ENCODE results near the gene KRT24. TPM values are rescaled to one million over a fixed set of nuclear protein-coding genes. Genes with fewer than 3 reads are reported as not detected.

The KRT24 gene
- polyA plus RNA-seq, 1 donor from 2014 or later: 0.83 TPM

GRCh38 chr17:40686192-40686591, 17.4 kb downstream of the KRT24 start:
- Histone ChIP-seq H3K79me2 (replicated peaks; ENCODE audit: insufficient read depth, low read length) (no peaks in the 10 kb centered on the region), H3F3A (ENCODE audit: insufficient read depth, low read length, poor library complexity, severe bottlenecking) (no peaks in the 10 kb centered on the region), H3K9me2 (ENCODE audit: insufficient read depth, low read length) (no peaks in the 10 kb centered on the region), H4K20me1 (ENCODE audit: insufficient read depth) (no peaks in the 10 kb centered on the region), H2AFZ (ENCODE audit: low read depth, low read length) (no peak overlapping the region), H3K9ac (ENCODE audit: low read length) (no peak overlapping the region), H3K4me2 (ENCODE audit: low read length) (no peak overlapping the region), H3K27ac (ENCODE audit: low read length) (no peak overlapping the region), H3K36me3 (ENCODE audit: insufficient read depth, low read length) (no peaks in the 10 kb centered on the region), H3K9me3 (ENCODE audit: low read length) (no peaks in the 10 kb centered on the region), H3K4me3 (ENCODE audit: low read length) (no peak overlapping the region), H3K27me3 (ENCODE audit: insufficient read depth, low read depth, low read length) (no peaks in the 10 kb centered on the region)
- TF ChIP-seq EP300 (conservative IDR thresholded peaks at IDR 0.05; ENCODE audit: poor library complexity, severe bottlenecking) (no peak), POLR2AphosphoS5 (IDR thresholded peaks at IDR 0.05) (no peak), CTCF (IDR thresholded peaks at IDR 0.05; ENCODE audit: poor library complexity, severe bottlenecking) (no peak), REST (IDR thresholded peaks at IDR 0.05; ENCODE audit: borderline replicate concordance) (no peak), MXI1 (conservative IDR thresholded peaks at IDR 0.05; ENCODE audit: poor library complexity, severe bottlenecking) (no peak), SMC3 (conservative IDR thresholded peaks at IDR 0.05; ENCODE audit: poor library complexity) (no peak), RAD21 (conservative IDR thresholded peaks at IDR 0.05) (no peak), TAF1 (IDR thresholded peaks at IDR 0.05; ENCODE audit: low read depth) (no peak), EZH2 (IDR thresholded peaks at IDR 0.05; ENCODE audit: borderline replicate concordance, insufficient read depth, low read length, poor library complexity, severe bottlenecking) (no peak)

GRCh38 chr17:40680998-40681397, 22.6 kb downstream of the KRT24 start:
- Histone ChIP-seq H3K36me3 (ENCODE audit: insufficient read depth, low read length) (no peaks in the 10 kb centered on the region), H3K27ac (ENCODE audit: low read length) (no peak overlapping the region), H3K9ac (ENCODE audit: low read length) (no peak overlapping the region), H4K20me1 (ENCODE audit: insufficient read depth) (no peaks in the 10 kb centered on the region), H3K4me2 (ENCODE audit: low read length) (no peak overlapping the region), H3K27me3 (ENCODE audit: insufficient read depth, low read depth, low read length) (no peaks in the 10 kb centered on the region), H3K9me3 (ENCODE audit: low read length) (no peaks in the 10 kb centered on the region), H2AFZ (ENCODE audit: low read depth, low read length) (no peak overlapping the region), H3K9me2 (ENCODE audit: insufficient read depth, low read length) (no peaks in the 10 kb centered on the region), H3K4me3 (ENCODE audit: low read length) (no peak overlapping the region), H3F3A (ENCODE audit: insufficient read depth, low read length, poor library complexity, severe bottlenecking) (no peaks in the 10 kb centered on the region), H3K79me2 (replicated peaks; ENCODE audit: insufficient read depth, low read length) (no peaks in the 10 kb centered on the region)
- TF ChIP-seq SMC3 (conservative IDR thresholded peaks at IDR 0.05; ENCODE audit: poor library complexity) (no peak), RAD21 (conservative IDR thresholded peaks at IDR 0.05) (no peak), POLR2AphosphoS5 (IDR thresholded peaks at IDR 0.05) (no peak), EP300 (conservative IDR thresholded peaks at IDR 0.05; ENCODE audit: poor library complexity, severe bottlenecking) (no peak), MXI1 (conservative IDR thresholded peaks at IDR 0.05; ENCODE audit: poor library complexity, severe bottlenecking) (no peak), CTCF (IDR thresholded peaks at IDR 0.05; ENCODE audit: poor library complexity, severe bottlenecking) (no peak), REST (IDR thresholded peaks at IDR 0.05; ENCODE audit: borderline replicate concordance) (no peak), TAF1 (IDR thresholded peaks at IDR 0.05; ENCODE audit: low read depth) (no peak), EZH2 (IDR thresholded peaks at IDR 0.05; ENCODE audit: borderline replicate concordance, insufficient read depth, low read length, poor library complexity, severe bottlenecking) (no peak)
